DND-41 (cell line): ENCODE data around the gene ICA1.

ENCODE experiments used
- ATAC-seq: fragments of 200-7000 bp; cut with Tn5 transposase; 3 replicates; pipeline ENCODE4 v1.9.1; 2021; ENCODE audit warnings: low read depth; ENCODE audit not compliant: insufficient read depth
- DNase-seq: peaks from one replicate; pipeline ENCODE4 v3.0.0-alpha.2; 2020
- H2AFZ ChIP-seq: 2 replicates; pipeline ENCODE4 v1.6.0; 2012; ENCODE audit warnings: low read depth, low read length
- H3K27ac ChIP-seq: 2 replicates; pipeline ENCODE4 v1.5.1; 2012; ENCODE audit warnings: low read length, inconsistent platforms
- H3K27me3 ChIP-seq: fragments of 200-600 bp; sonication (generic); 2 replicates; pipeline ENCODE4 v1.6.0; 2012; ENCODE audit warnings: low read length, mild to moderate bottlenecking, inconsistent platforms; ENCODE audit not compliant: insufficient read depth, poor library complexity
- H3K36me3 ChIP-seq: 2 replicates; pipeline ENCODE4 v1.5.1; 2012; ENCODE audit warnings: low read length, inconsistent platforms; ENCODE audit not compliant: insufficient read depth
- H3K4me1 ChIP-seq: 2 replicates; pipeline ENCODE4 v1.5.1; 2012; ENCODE audit warnings: mild to moderate bottlenecking, low read length; ENCODE audit not compliant: insufficient read depth
- H3K4me2 ChIP-seq: 2 replicates; pipeline ENCODE4 v1.6.0; 2012; ENCODE audit warnings: mild to moderate bottlenecking, moderate library complexity, low read length, inconsistent platforms; ENCODE audit not compliant: insufficient read depth
- H3K4me3 ChIP-seq, 2 experiments: fragments of 200-600 bp in 1 of 2; shearing (Covaris generic) in 1 of 2; 2 replicates each; pipeline ENCODE4 v1.5.1; 2012 to 2016; ENCODE audit warnings: inconsistent platforms in 2 of 2, low read length in 2 of 2, mild to moderate bottlenecking in 2 of 2, low read depth in 1 of 2, moderate library complexity in 1 of 2
- H3K79me2 ChIP-seq: 2 replicates; pipeline ENCODE4 v1.6.0; 2012; ENCODE audit warnings: low read length, inconsistent platforms; ENCODE audit not compliant: insufficient read depth
- H3K9ac ChIP-seq: 2 replicates; pipeline ENCODE4 v1.6.0; 2012; ENCODE audit warnings: low read depth, mild to moderate bottlenecking, inconsistent platforms, low read length, moderate library complexity
- H3K9me3 ChIP-seq: 2 replicates; pipeline ENCODE4 v1.5.1; 2012; ENCODE audit warnings: low read length, moderate library complexity, mild to moderate bottlenecking, inconsistent platforms; ENCODE audit not compliant: insufficient read depth, severe bottlenecking
- H4K20me1 ChIP-seq: 2 replicates; pipeline ENCODE4 v1.6.0; 2012; ENCODE audit warnings: low read length; ENCODE audit not compliant: insufficient read depth
- CTCF ChIP-seq: IDR thresholded peaks from 2 replicates; pipeline ENCODE4 v1.5.1; 2012; ENCODE audit warnings: borderline replicate concordance, low read length, moderate library complexity, mild to moderate bottlenecking; ENCODE audit not compliant: poor library complexity, severe bottlenecking; ENCODE audit errors: extremely low read depth
- EZH2 ChIP-seq: IDR thresholded peaks from 3 replicates; pipeline ENCODE4 v1.6.1; 2012; ENCODE audit warnings: borderline replicate concordance, low read depth, mild to moderate bottlenecking, moderate library complexity, low read length, inconsistent platforms; ENCODE audit not compliant: severe bottlenecking

The ICA1 gene

GRCh38 chr7:8251195-8251594, 10.8 kb downstream of the ICA1 start:
- DNase-seq (no peak), ATAC-seq (no peak)
- H3K36me3 ChIP-seq, result no peaks in the 10 kb centered on the region
- no peak for TF ChIP-seq CTCF
- no peak for TF ChIP-seq EZH2
- no peak overlapping the region for H3K4me2 ChIP-seq
- no peaks in the 10 kb centered on the region for H3K79me2 ChIP-seq
- no peaks in the 10 kb centered on the region for H4K20me1 ChIP-seq
- H3K9ac ChIP-seq, result no peak overlapping the region
- no peak overlapping the region for H3K27ac ChIP-seq
- H3K4me3 ChIP-seq, result no peak overlapping the region
- H3K27me3 ChIP-seq, result peaks cover 20% of the 10 kb centered on the region
- H3K4me1 ChIP-seq, result no peaks in the 10 kb centered on the region
- no peaks in the 10 kb centered on the region for H3K9me3 ChIP-seq
- no peak overlapping the region for H2AFZ ChIP-seq

- Histone ChIP-seq H3K9me3 (no peaks in the 10 kb centered on the region), H3K27me3 (peaks cover 20% of the 10 kb centered on the region), H3K4me1 (no peaks in the 10 kb centered on the region), H3K4me2 (no peak overlapping the region), H3K79me2 (no peaks in the 10 kb centered on the region), H3K36me3 (no peaks in the 10 kb centered on the region), H3K9ac (no peak overlapping the region), H4K20me1 (no peaks in the 10 kb centered on the region), H3K27ac (no peak overlapping the region), H2AFZ (no peak overlapping the region), H3K4me3 (no peak overlapping the region)
- no peak for ATAC-seq
- no peak for DNase-seq
- TF ChIP-seq EZH2 (no peak), CTCF (no peak)
Measured at GRCh38 chr7:8250547-8250946, 11.4 kb downstream of the ICA1 start.

GRCh38 chr7:8249121-8249520, 12.8 kb downstream of the ICA1 start:
- Histone ChIP-seq H3K4me2 (no peak overlapping the region), H3K36me3 (no peaks in the 10 kb centered on the region)
- no peak for ATAC-seq

More at GRCh38 chr7:8249121-8249520, 12.8 kb downstream of the ICA1 start:
- H3K27ac ChIP-seq, result no peak overlapping the region
- TF ChIP-seq CTCF, result no peak
- TF ChIP-seq EZH2, result no peak
- no peaks in the 10 kb centered on the region for H3K9me3 ChIP-seq
- no peaks in the 10 kb centered on the region for H4K20me1 ChIP-seq
- no peak overlapping the region for H3K4me3 ChIP-seq
- no peak overlapping the region for H2AFZ ChIP-seq
- no peak overlapping the region for H3K9ac ChIP-seq
- H3K4me1 ChIP-seq, result no peaks in the 10 kb centered on the region
- H3K79me2 ChIP-seq, result no peaks in the 10 kb centered on the region
- H3K27me3 ChIP-seq, result peaks cover 13% of the 10 kb centered on the region
- DNase-seq, result no peak
